Skeletal muscle tissue (tissue), 4 donors: ENCODE measurements around the gene LMTK3. TPM values are rescaled to one million over a fixed set of nuclear protein-coding genes. Genes with fewer than 3 reads are reported as not detected.
"Not testable (repeated sequence)": the region's sequence is repeated elsewhere in the genome, so short reads cannot be mapped to it uniquely, and the experiment has no call there.

Source experiments
- H3K27ac ChIP-seq: one replicate; pipeline ENCODE4 v1.7.0; 2013; ENCODE audit warnings: mild to moderate bottlenecking, low read depth, low read length, inconsistent platforms
- H3K27me3 ChIP-seq, 3 donors: one replicate each; pipeline ENCODE4 v1.7.0; 2013; ENCODE audit warnings: low read length in 3 of 3; ENCODE audit not compliant: control insufficient read depth in 3 of 3, insufficient read depth in 3 of 3
- H3K36me3 ChIP-seq, 3 donors: one replicate each; pipeline ENCODE4 v1.7.0; 2013; ENCODE audit warnings: low read length in 3 of 3; ENCODE audit not compliant: control insufficient read depth in 3 of 3, insufficient read depth in 3 of 3
- H3K4me1 ChIP-seq, 3 donors: one replicate each; pipeline ENCODE4 v1.7.0; 2013; ENCODE audit warnings: low read length in 3 of 3, mild to moderate bottlenecking in 3 of 3; ENCODE audit not compliant: control insufficient read depth in 3 of 3, insufficient read depth in 3 of 3
- H3K4me3 ChIP-seq, 3 donors: one replicate each; pipeline ENCODE4 v1.7.0; 2013; ENCODE audit warnings: low read length in 3 of 3
- H3K9ac ChIP-seq, 3 donors: one replicate each; pipeline ENCODE4 v1.7.0; 2013; ENCODE audit warnings: low read length in 3 of 3, mild to moderate bottlenecking in 3 of 3, moderate library complexity in 2 of 3, low read depth in 1 of 3
- H3K9me3 ChIP-seq, 3 donors: one replicate each; pipeline ENCODE4 v1.7.0; 2013; ENCODE audit warnings: low read length in 3 of 3; ENCODE audit not compliant: control insufficient read depth in 3 of 3
- total RNA-seq: library from RNA; depleted of rRNA; stranded (reverse); fragments of >200 nt; gene quantifications from one replicate; pipeline ENCODE4 v1.2.3, GENCODE V29; 2014
- donor health status: Osteomylitis.

The LMTK3 gene
- total RNA-seq, 1 donor from 2014 or later, result not detected

GRCh38 chr19:48520134-48520533, 8.5 kb upstream of the LMTK3 start:
- Histone ChIP-seq H3K9ac (no peak overlapping the region), H3K36me3 (no peaks in the 10 kb centered on the region), H3K4me1 (peaks cover 0 to 4% (median 0%) of the 10 kb centered on the region in 3 donors), H3K4me3 (no peak overlapping the region), H3K27me3 (no peaks in the 10 kb centered on the region), H3K9me3 (peaks cover 4 to 7% (median 5%) of the 10 kb centered on the region in 3 donors), H3K27ac (no peak overlapping the region)

DNA sequence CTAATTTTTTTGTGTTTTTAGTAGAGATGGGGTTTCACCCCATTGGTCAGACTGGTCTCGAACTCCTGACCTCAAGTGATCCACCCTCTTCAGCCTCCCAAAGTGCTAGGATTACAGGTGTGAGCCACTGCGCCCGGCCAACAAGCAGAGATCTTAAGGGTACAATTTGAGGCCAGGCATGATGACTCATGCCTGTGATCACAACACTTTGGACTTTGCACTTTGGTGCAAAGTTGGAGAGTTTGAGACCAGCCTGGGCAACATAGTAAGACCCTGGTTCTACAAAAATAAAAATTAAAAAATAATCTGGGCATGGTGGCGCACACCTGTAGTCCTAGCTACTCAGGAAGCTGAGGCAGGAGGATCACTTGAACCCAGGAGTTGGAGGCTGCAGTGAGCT, 7.8 kb upstream of the LMTK3 start:
- H3K4me3 ChIP-seq, H3K9me3 ChIP-seq, H3K27me3 ChIP-seq, H3K4me1 ChIP-seq, H3K9ac ChIP-seq, H3K27ac ChIP-seq, H3K36me3 ChIP-seq: not testable (repeated sequence)

GRCh38 chr19:48518207-48518606, 6.6 kb upstream of the LMTK3 start:
- H3K36me3 ChIP-seq, result no peaks in the 10 kb centered on the region
- no peak overlapping the region for H3K4me3 ChIP-seq
- peaks cover 4 to 9% (median 4%) of the 10 kb centered on the region in 3 donors for H3K4me1 ChIP-seq

GRCh38 chr19:48516536-48516935, 4.9 kb upstream of the LMTK3 start:
- H3K36me3 ChIP-seq, result no peaks in the 10 kb centered on the region
- H3K9me3 ChIP-seq, result no peaks in the 10 kb centered on the region
- no peak overlapping the region for H3K27ac ChIP-seq
- no peak overlapping the region for H3K4me3 ChIP-seq
- no peak overlapping the region for H3K9ac ChIP-seq
- H3K4me1 ChIP-seq, result peaks cover 4 to 9% (median 5%) of the 10 kb centered on the region in 3 donors
- H3K27me3 ChIP-seq, result peaks cover 14 to 19% (median 18%) of the 10 kb centered on the region in 3 donors

More at GRCh38 chr19:48518207-48518606, 6.6 kb upstream of the LMTK3 start:
- no peaks in the 10 kb centered on the region for H3K9me3 ChIP-seq
- peaks cover 4 to 5% (median 5%) of the 10 kb centered on the region in 3 donors for H3K27me3 ChIP-seq
- no peak overlapping the region for H3K27ac ChIP-seq
- H3K9ac ChIP-seq, result no peak overlapping the region

DNA sequence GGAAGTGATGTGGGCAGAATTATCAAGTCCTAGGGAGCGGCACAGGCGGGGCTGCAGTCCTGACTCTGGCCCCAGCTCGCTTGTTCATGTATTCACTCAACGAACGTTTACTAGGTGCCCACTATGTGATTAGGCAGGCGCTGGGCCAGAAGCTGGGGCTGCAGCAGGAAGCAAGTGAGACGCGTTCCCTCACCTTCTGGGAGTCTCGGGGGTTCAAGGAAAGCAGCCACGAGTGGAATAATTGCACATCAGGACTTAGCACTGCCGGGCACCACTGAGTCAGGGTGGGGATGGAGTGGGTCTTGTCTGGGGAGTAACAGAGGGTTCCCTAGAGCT, 2.5 kb upstream of the LMTK3 start:
- Histone ChIP-seq H3K27me3 (peaks cover 20 to 34% (median 21%) of the 10 kb centered on the region in 3 donors), H3K4me1 (peaks cover 8 to 13% (median 9%) of the 10 kb centered on the region in 3 donors), H3K27ac (no peak overlapping the region), H3K9me3 (no peaks in the 10 kb centered on the region), H3K9ac (peak overlapping the region in 1 of 3 donors; percentile 64), H3K4me3 (peak overlapping the region in 2 of 3 donors; percentile 59 to 60), H3K36me3 (no peaks in the 10 kb centered on the region)

- peak overlapping the region; percentile 59 to 70 (median 60) for H3K4me3 ChIP-seq
- H3K4me1 ChIP-seq, result peaks cover 8 to 13% (median 9%) of the 10 kb centered on the region in 3 donors
- peaks cover 20 to 34% (median 21%) of the 10 kb centered on the region in 3 donors for H3K27me3 ChIP-seq
- no peaks in the 10 kb centered on the region for H3K9me3 ChIP-seq
- no peaks in the 10 kb centered on the region for H3K36me3 ChIP-seq
- H3K9ac ChIP-seq, result peak overlapping the region in 2 of 3 donors; percentile 57 to 64
- no peak overlapping the region for H3K27ac ChIP-seq
Measured at GRCh38 chr19:48513289-48514122, 1.9 kb upstream of the LMTK3 start.

DNA sequence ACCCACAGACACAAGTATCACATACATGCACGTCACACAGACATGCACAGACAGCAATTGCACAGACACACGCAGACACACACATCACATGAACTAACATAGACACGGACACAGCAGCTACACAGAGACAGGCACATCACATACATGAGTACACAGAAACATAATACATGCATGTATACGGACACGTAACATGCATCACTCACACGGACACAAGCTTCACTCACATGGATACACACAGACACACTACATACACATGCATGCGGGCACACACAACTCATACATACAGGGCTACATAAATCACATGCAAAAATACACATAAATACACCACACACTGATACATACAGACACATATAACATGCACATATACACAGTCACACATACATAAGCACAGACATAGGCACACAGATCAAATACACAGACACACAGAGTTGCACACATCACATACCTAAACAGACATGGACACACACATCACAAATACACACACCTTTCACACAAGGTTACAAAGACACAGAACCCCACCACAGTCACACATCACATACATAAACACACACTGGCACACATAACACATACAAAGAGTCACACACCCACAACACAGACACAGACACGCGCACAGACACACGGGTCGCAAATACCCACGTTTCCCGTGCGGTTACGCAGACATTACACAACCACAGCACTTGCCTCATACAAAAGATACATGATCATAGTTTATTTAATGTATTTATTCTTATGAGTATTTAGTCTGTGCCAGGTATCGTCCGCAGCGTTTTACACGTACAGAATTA, 1.1 kb upstream of the LMTK3 start:
- Histone ChIP-seq H3K36me3 (no peaks in the 10 kb centered on the region), H3K4me1 (peaks cover 8 to 9% (median 9%) of the 10 kb centered on the region in 3 donors), H3K27me3 (peaks cover 20 to 34% (median 21%) of the 10 kb centered on the region in 3 donors), H3K27ac (no peak overlapping the region), H3K9ac (no peak overlapping the region), H3K9me3 (no peaks in the 10 kb centered on the region), H3K4me3 (peak overlapping the region in 1 of 3 donors; percentile 60)

GRCh38 chr19:48511321-48511731, 309 bp downstream of the LMTK3 start:
- H3K4me3 ChIP-seq, result no peak overlapping the region
- H3K36me3 ChIP-seq, result no peaks in the 10 kb centered on the region
- H3K27me3 ChIP-seq, result peaks cover 20 to 34% (median 21%) of the 10 kb centered on the region in 3 donors
- no peak overlapping the region for H3K27ac ChIP-seq
- no peaks in the 10 kb centered on the region for H3K9me3 ChIP-seq
- H3K4me1 ChIP-seq, result peaks cover 8 to 9% (median 9%) of the 10 kb centered on the region in 3 donors
- no peak overlapping the region for H3K9ac ChIP-seq

DNA sequence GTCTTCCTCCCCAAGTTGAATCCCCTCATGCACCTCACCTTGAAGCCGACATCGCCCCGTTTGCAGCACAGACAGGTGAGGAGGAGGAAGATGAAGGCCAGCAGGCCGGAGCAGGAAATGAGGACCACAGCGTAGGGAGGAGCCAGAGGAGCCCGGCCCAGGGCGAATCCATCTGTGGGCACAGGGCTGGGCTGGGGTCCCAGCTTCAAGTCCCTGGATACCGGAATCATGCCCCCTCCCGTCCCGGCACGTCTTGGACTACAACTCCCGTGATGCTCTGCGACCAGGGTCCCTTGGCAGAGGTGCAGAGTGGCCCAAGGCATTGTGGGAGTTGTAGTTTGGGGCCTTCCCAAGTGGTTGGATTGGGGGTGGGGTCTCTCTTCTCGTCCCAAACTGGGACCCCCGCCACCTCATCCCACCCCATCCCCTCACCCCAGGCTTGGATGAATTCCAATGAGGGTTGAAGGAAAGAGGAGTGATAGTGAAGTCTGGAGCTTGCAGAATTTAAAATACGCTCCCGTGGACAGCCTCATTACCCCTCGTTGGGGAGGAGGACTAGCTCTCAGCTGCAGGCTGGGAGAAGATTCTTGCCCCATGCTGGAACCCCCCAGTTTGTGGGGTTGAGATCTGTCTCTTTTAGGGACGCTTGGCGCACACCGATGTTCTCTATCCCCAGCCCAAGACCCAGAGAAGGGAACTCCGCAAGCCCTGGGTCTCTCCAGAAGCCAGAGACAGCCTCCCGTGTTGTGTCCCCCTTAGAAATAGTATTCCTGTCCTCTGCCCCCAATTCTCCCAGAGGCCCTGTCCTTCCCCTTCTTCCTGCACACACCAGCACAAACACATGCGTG, 990 bp downstream of the LMTK3 start:
- H3K36me3 ChIP-seq, result no peaks in the 10 kb centered on the region
- H3K27me3 ChIP-seq, result peaks cover 20 to 34% (median 21%) of the 10 kb centered on the region in 3 donors
- no peak overlapping the region for H3K27ac ChIP-seq
- H3K4me3 ChIP-seq, result peak overlapping the region in 2 of 3 donors; percentile 30 to 35
- no peak overlapping the region for H3K9ac ChIP-seq
- H3K9me3 ChIP-seq, result no peaks in the 10 kb centered on the region
- H3K4me1 ChIP-seq, result peaks cover 8 to 9% (median 9%) of the 10 kb centered on the region in 3 donors
